Activated B cell treated with CpG ODN at 0.5 μM for 24 hours (primary cell): ENCODE data around the gene DCLRE1B. TPM values are rescaled to one million over a fixed set of nuclear protein-coding genes. Genes with fewer than 3 reads are reported as not detected.
A peak's percentile ranks its signal among the peaks of the same experiment; 100 is the strongest.

ENCODE experiments used
- ATAC-seq: fragments of 200-7000 bp; cut with Tn5 transposase; one replicate; pipeline ENCODE4 v1.10.0; 2021; ENCODE audit warnings: low read depth, mild to moderate bottlenecking, moderate library complexity
- CTCF ChIA-PET: fragments of 350-600 bp; sonication (Branson Sonifier 250); formaldehyde crosslinking; loops from one replicate; lab custom pipeline; 2021; ENCODE audit warnings: antibody characterized with exemption; lab: Charles Lee
- POLR2A ChIA-PET: fragments of 350-600 bp; sonication (Branson Sonifier 250); formaldehyde crosslinking; loops from one replicate; lab custom pipeline; 2021; ENCODE audit warnings: antibody characterized with exemption; lab: Charles Lee
- DNase-seq: peaks from one replicate; pipeline ENCODE4 v3.0.0; 2022
- H3K27ac Mint-ChIP-seq: one replicate; pipeline ENCODE4 v1.8.0; 2020; ENCODE audit warnings: mixed read lengths
- H3K27me3 Mint-ChIP-seq: one replicate; pipeline ENCODE4 v1.8.0; 2021; ENCODE audit warnings: mixed read lengths
- H3K36me3 Mint-ChIP-seq: one replicate; pipeline ENCODE4 v1.8.0; 2021; ENCODE audit warnings: low read depth, mixed read lengths
- H3K4me1 Mint-ChIP-seq: one replicate; pipeline ENCODE4 v1.8.0; 2021; ENCODE audit warnings: mixed read lengths
- H3K4me3 Mint-ChIP-seq: one replicate; pipeline ENCODE4 v1.8.0; 2020; ENCODE audit warnings: mild to moderate bottlenecking, mixed read lengths
- H3K9me3 Mint-ChIP-seq: one replicate; pipeline ENCODE4 v1.8.0; 2020; ENCODE audit warnings: mixed read lengths
- intact Hi-C: fragments of 100-400 bp; cut with micrococcal nuclease; formaldehyde crosslinking; loops from one replicate; pipeline ENCODE4 v1.15.1; 2024
- total RNA-seq: library from RNA; stranded (reverse); gene quantifications from 2 replicates; pipeline ENCODE4 v1.2.3, GENCODE V29; 2022
- TF ChIP-seq, protein P1 (sequence below): fragments of 200-600 bp; IDR thresholded peaks from one replicate; pipeline ENCODE4 v1.8.0; 2022; ENCODE audit warnings: antibody characterized with exemption, mild to moderate bottlenecking

DCLRE1B gene
- total RNA-seq, 1 donor from 2014 or later: 5.4 TPM

DNA sequence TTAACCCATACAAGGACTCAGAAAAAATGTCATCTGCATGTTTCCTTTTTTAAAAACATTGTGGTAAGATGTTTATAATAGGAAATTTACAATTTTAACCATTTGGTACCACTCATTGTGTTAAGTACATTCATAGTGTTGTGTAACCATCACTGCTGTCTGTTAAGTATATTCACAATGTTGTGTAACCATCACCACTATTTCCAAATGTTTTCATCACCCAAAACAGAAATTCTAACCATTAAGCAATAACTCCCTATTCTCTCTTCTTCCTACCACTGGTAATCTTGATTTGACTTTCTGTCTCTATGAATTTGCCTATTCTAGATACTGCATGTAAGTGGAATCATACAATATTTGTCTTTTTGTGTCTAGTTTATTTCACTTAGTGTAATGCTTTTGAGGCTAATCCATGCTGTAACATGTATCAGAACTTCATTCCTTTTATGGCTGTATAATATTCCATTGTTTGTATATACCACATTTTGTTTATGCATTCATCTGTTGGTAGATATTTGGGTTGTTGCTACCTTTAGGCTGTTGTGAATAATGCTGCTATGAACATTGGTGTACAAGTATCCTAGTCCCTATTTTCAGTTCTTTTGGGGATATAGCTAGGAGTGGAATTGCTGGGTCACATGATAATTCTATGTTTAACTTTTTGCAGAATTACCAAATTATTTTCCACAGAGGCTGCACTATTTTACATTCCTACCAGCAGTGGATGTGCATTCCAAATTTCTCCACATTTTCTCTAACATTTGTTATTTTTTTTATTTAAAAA is 38.1 kb downstream of the DCLRE1B start:
- H3K9me3 Mint-ChIP-seq: no peaks in the 10 kb centered on the region
- CTCF ChIA-PET: no interaction called here
- TF ChIP-seq, protein P1, sequence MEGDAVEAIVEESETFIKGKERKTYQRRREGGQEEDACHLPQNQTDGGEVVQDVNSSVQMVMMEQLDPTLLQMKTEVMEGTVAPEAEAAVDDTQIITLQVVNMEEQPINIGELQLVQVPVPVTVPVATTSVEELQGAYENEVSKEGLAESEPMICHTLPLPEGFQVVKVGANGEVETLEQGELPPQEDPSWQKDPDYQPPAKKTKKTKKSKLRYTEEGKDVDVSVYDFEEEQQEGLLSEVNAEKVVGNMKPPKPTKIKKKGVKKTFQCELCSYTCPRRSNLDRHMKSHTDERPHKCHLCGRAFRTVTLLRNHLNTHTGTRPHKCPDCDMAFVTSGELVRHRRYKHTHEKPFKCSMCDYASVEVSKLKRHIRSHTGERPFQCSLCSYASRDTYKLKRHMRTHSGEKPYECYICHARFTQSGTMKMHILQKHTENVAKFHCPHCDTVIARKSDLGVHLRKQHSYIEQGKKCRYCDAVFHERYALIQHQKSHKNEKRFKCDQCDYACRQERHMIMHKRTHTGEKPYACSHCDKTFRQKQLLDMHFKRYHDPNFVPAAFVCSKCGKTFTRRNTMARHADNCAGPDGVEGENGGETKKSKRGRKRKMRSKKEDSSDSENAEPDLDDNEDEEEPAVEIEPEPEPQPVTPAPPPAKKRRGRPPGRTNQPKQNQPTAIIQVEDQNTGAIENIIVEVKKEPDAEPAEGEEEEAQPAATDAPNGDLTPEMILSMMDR: no peak
- POLR2A ChIA-PET: no interaction called here
- H3K4me1 Mint-ChIP-seq: peaks cover 56% of the 10 kb centered on the region
- H3K4me3 Mint-ChIP-seq: no peak overlapping the region
- no peak overlapping the region for H3K27ac Mint-ChIP-seq
- intact Hi-C loops: no loop called here
- no peaks in the 10 kb centered on the region for H3K27me3 Mint-ChIP-seq
- DNase-seq (no peak), ATAC-seq (no peak)
- peaks cover 43% of the 10 kb centered on the region for H3K36me3 Mint-ChIP-seq

DNA sequence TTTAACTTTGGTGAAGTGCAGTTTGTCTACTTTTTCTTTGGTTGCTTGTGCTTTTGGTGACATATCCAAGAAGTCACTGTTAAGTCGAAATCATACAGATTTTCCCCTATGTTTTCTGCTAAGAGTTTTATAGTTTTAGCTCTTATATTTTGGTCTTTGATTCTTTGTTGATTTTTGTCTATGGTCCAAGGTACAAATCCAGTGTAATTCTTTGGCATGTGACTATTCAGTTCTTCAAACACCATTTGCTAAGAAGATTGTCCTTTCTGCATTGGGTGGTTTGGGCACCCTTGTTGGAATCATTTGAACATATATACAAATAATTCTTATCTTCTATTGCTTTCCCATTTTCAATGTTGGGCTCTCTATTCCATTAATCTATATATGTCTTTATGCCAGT is 40.2 kb downstream of the DCLRE1B start:
- Mint-ChIP-seq H3K27ac (no peak overlapping the region), H3K4me3 (no peak overlapping the region), H3K4me1 (peaks cover 46% of the 10 kb centered on the region), H3K9me3 (no peaks in the 10 kb centered on the region), H3K27me3 (no peaks in the 10 kb centered on the region), H3K36me3 (peaks cover 43% of the 10 kb centered on the region)
- intact Hi-C loops: loop anchor here (5.0 kb wide), 1 partner anchor 108 kb away; no protein-coding TSS in a partner anchor
- ATAC-seq: no peak
- POLR2A ChIA-PET: interaction anchor here (0.9 kb wide), 1 partner anchor 10 kb away, joined by 3 read pairs; no protein-coding TSS in a partner anchor
- TF ChIP-seq, protein P1: no peak
- DNase-seq: no peak
- CTCF ChIA-PET: interaction anchor here (2.3 kb wide), 1 partner anchor 15 kb away, joined by 8 read pairs; no protein-coding TSS in a partner anchor

DNA sequence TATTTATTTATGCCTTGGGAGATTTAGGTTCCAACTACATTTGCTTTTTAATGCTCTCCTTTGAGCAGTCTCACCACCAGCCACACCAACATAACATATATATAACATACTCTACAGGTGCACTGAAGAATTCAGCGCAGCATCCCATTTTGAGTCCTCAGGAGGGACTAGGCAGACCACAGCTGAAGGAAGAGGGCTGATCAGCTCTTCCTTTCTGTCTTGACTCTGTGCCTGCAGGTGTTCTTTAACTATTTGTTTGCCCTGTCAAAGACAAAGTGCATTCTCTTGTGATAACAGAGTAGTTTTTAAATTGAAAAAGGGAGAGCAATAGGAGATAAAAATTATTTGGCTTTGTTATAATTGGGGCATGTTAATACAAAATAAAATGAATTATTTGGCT is 41.0 kb downstream of the DCLRE1B start:
- intact Hi-C loops: loop anchor here (5.0 kb wide), 1 partner anchor 109 kb away; no protein-coding TSS in a partner anchor
- no peak overlapping the region for H3K4me3 Mint-ChIP-seq
- ATAC-seq: no peak
- H3K27me3 Mint-ChIP-seq: no peaks in the 10 kb centered on the region
- ChIA-PET POLR2A (interaction anchor here (1.2 to 1.3 kb wide), 2 partner anchors 11 to 17 kb away, joined by 5 to 6 read pairs; partner anchors contain the start of gene HIPK1), CTCF (interaction anchor here (2.3 kb wide), 1 partner anchor 16 kb away, joined by 8 read pairs; no protein-coding TSS in a partner anchor)
- peaks cover 37% of the 10 kb centered on the region for H3K36me3 Mint-ChIP-seq
- no peaks in the 10 kb centered on the region for H3K9me3 Mint-ChIP-seq
- no peak for DNase-seq
- TF ChIP-seq, protein P1: no peak
- peaks cover 38% of the 10 kb centered on the region for H3K4me1 Mint-ChIP-seq
- H3K27ac Mint-ChIP-seq: no peak overlapping the region

DNA sequence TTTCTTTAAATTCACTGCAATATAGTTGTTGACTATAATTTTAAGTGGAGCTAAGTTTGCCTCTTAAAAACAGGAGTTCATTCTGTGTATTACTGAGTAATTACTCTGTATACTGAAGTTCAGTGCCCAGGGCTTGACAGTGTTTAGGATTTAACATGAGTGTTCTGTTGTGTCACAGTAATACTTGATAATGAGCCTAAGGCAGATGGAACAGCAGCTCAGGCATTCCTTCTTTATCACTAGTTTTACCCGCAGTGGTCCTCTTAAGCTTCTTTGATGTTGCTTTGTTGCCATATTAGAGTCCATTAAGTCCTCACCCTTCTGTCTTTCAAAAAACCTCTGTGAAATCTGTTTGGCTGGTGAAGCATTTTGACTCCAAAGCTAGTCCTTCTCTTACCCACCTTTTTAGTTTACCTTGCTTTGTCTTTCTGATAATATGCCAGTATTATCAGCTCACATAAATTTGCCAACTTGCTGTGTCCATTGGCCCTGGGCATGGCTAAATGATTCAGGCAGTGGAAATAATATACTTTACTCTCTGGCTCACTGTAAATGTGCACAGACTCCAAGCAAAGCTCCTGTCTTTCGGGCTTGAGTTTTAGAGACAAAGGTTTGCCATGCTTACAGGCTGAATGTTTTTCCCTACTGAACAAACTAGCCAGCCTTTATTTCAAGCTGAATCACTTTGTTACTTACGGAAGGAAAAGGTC is 41.7 kb downstream of the DCLRE1B start:
- intact Hi-C loops: loop anchor here (5.0 kb wide), 1 partner anchor 110 kb away; no protein-coding TSS in a partner anchor
- ATAC-seq (no peak), DNase-seq (no peak)
- ChIA-PET CTCF (interaction anchor here (2.3 to 3.3 kb wide), 2 partner anchors 16 to 111 kb away, joined by 8 to 14 read pairs; no protein-coding TSS in a partner anchor), POLR2A (interaction anchor here (0.6 to 1.3 kb wide), 3 partner anchors 12 to 189 kb away, joined by 5 to 8 read pairs (median 6); partner anchors contain the start of gene HIPK1)
- peaks cover 35% of the 10 kb centered on the region for H3K4me1 Mint-ChIP-seq
- TF ChIP-seq, protein P1: no peak
- peak overlapping the region; percentile 70 for H3K27ac Mint-ChIP-seq
- H3K27me3 Mint-ChIP-seq: no peaks in the 10 kb centered on the region
- peaks cover 33% of the 10 kb centered on the region for H3K36me3 Mint-ChIP-seq
- H3K9me3 Mint-ChIP-seq: no peaks in the 10 kb centered on the region
- H3K4me3 Mint-ChIP-seq: no peak overlapping the region
